ENCODE measurements around the gene ADAMTS6.
A peak's percentile ranks its signal among the peaks of the same experiment; 100 is the strongest.

ADAMTS6 gene

DNA sequence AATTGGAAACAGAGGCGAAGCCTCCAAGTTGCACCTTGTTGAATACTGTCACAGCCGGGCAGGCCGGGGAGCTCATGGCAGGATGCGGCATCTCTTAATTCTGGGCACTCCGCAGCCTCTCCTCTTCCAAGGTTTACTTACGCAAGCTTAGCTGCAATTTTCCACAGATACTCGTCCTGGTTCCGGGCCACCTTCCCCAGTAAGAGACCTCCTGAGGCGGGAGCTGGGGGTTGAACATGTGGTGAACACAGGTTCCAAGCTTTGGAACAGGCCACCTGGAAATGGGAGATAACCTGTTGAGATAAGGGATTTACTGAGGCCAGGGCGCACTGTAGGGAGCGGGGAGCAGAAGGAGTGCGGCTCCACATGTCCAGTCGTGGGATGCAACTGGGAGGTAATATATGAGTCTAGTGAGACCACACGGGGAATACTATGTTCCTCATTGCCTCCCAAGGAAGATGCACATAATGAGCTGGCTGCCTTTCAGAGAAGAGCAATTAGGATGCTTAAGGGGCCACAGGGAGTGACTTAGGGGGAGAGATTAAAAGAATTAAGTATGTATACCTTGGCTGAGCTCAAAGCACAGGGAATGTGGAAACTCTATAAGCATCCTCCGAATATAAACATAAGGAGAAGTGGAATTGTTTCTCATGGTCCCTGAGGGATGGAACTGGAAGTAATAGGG, 377.8 kb downstream of the ADAMTS6 start:
- no peak for DNase-seq (ENCODE audit: low read depth in 3 of 3)

DNA sequence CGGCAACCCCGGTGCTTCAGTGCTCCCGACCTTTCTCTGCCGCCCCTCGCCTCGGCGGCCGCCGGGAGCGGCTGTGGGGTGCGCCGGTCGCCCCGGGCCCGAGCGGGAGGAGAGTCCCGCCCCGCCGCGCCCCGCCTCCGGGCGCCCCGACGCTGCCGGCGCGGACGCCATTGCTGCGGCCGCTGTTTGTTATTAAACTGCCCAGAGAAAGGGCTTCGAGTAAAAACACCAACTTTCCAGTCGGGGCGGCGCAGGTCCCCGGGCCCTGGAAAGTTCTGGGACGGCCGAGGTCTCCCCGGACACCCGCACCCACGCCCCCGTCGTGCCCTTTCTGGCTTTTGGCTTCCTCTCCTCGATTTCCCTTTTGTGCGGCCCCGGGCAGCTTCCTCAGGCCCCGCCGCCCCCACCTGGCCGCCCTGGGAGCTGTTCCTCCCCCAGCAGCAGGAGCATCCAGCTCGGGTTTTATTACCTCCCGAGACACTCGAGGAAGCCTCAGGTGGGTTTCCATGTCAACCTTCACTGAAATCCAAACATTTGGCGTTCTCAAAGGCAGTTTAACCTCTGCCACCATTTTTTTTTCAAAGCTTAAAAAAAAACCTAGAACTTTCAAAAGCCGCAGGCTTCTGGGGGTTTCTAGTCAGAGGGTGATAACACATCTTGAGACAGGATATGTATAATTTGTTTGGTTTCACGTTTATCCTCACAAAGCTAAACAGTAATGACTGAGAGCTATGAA, 378.6 kb downstream of the ADAMTS6 start:
- DNase-seq (ENCODE audit: low read depth in 3 of 3), result peak in 2 of 3 experiments; percentile 10 to 32

DNA sequence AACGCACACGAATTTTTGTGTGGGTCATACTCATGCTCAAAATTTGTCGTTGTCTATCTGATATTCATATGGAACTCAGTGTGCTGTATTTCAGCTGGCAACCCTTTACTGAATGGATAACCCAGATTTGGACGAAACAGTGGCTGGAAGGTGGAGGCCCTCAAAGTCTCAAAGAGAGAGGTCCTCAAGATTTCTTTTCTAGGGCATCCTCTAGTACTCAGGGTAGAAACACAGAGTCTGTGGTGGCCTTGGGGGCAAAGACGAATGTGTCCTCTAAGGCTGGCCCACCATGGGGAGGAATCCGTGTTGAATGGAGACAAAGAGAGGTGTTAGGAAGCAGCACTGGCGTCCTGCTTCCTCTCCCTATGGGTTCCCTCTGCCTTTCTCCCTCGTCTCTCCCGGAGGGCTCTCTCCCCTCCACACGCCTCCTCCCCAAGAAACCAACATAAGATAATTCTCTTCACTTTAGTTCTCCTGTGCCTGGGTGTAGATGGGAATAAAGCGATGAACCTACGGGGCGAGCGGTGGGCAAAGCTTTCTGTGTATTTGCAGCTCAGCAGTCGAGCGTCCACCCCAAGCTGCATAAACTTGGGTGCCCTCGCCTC, 379.2 kb downstream of the ADAMTS6 start:
- DNase-seq (ENCODE audit: low read depth in 3 of 3), result no peak

DNA sequence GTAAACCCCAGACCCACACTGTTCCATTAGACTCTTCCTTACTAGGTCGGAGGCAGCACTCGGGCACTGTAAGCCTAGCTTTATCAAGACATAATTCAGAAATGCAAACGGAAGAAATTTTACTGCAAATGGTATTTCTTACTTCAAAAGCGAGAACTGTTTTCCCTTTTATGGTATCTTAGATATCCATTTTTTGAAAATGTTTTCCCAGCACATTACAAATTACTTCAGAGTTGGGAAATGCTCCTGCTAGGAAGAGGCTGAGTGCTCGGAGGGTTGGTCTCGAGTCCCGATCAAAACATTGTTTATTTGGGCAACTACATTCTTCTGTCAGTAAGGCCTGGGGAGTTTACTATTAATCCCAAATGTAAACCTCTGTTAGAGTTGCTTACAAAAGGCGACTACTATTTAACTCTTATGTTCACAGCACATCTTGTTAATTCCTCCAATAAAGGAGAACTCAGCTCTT, 380.1 kb downstream of the ADAMTS6 start:
- no peak for DNase-seq (ENCODE audit: low read depth in 3 of 3)

DNA sequence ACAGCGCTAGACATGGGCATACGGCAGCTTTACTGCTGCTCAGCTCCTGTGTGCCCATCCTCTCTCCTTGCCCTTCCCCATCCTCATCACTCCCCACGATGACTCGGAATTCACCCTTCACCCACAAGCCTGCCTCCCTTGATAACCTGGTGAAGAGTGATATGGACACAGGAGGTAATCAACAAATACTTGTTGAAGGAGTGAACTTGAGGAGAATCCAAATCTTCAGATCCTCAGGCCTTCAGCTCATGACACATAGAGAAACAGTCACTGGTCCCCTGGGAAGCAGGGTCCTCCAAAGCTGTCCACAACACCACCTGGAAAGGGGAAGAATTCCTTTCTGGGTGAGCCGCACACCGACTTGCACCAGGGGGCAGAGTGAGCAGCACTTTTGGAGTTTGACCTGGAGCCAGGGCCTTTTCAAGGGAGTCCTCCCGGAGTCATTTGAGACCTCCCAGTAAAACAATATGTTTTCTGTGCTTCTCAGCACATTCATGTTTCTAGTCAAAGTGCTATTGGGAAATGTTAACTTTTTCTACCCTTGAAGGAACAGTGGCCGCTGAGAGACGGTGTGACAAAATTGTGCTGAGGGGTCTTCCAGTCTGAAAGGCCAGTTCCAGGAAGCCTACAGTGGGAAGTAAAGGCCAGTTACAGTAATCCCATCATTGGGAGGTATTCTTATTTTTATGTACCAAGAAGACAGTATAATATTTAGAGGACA, 380.6 kb downstream of the ADAMTS6 start:
- no peak for DNase-seq (ENCODE audit: low read depth in 3 of 3)

Data from stimulated activated CD4-positive, alpha-beta T cell treated with anti-CD3 and anti-CD28 coated beads, TNF-alpha, amount 100 ng/mL, for 24 hours (primary cell).